Fibroblast of skin of abdomen (primary cell): ENCODE results near the gene WDR76.

ENCODE experiments used
- DNase-seq: peaks from one replicate; pipeline ENCODE4 v3.0.0-alpha.2; 2013

The WDR76 gene

GRCh38 chr15:43915631-43916325 is 89.0 kb downstream of the WDR76 start:
- no peak for DNase-seq

- DNase-seq = no peak
Observed at GRCh38 chr15:43916326-43916660, 89.5 kb downstream of the WDR76 start.
